Keratinocyte (primary cell): ENCODE results near the gene CERS4. TPM values are rescaled to one million over a fixed set of nuclear protein-coding genes. Genes with fewer than 3 reads are reported as not detected.

Source experiments
- DNase-seq: peaks from one replicate; pipeline ENCODE4 v3.0.0-alpha.2; 2011; ENCODE audit warnings: low read depth, missing footprints, low spot score
- FAIRE-seq: peaks from 2 replicates; lab custom pipeline; 2011; peaks lifted over from hg19 to GRCh38; lab: Jason Lieb, UNC
- H2AFZ ChIP-seq: 2 replicates; pipeline ENCODE4 v1.6.0; 2012; ENCODE audit warnings: low read length, control low read depth, inconsistent platforms; ENCODE audit not compliant: control insufficient read depth
- H3K27ac ChIP-seq: 2 replicates; pipeline ENCODE4 v1.5.1; 2011; ENCODE audit warnings: low read length; ENCODE audit not compliant: control insufficient read depth, insufficient read depth
- H3K27me3 ChIP-seq: 3 replicates; pipeline ENCODE4 v1.6.0; 2011; ENCODE audit warnings: low read length; ENCODE audit not compliant: control insufficient read depth, insufficient read depth; ENCODE audit errors: extremely low read depth
- H3K36me3 ChIP-seq, 2 experiments: 2 replicates in 1 of 2; 3 replicates in 1 of 2; pipeline ENCODE4 v1.5.1; 2011; ENCODE audit warnings: low read length in 2 of 2, mild to moderate bottlenecking in 1 of 2; ENCODE audit not compliant: control insufficient read depth in 2 of 2, insufficient read depth in 2 of 2; ENCODE audit errors: extremely low read depth in 1 of 2
- H3K4me1 ChIP-seq: 3 replicates; pipeline ENCODE4 v1.5.1; 2011; ENCODE audit warnings: low read length; ENCODE audit not compliant: control insufficient read depth, insufficient read depth; ENCODE audit errors: extremely low read depth
- H3K4me2 ChIP-seq: 3 replicates; pipeline ENCODE4 v1.6.0; 2011; ENCODE audit warnings: low read depth, low read length; ENCODE audit not compliant: control insufficient read depth, insufficient read depth; ENCODE audit errors: extremely low read depth
- H3K4me3 ChIP-seq, 3 experiments: fragments of 200-600 bp in 1 of 3; sonication (generic) in 1 of 3; 2 replicates in 2 of 3; 3 replicates in 1 of 3; pipeline ENCODE4 v1.5.1; 2011 to 2016; ENCODE audit warnings: low read length in 3 of 3, mild to moderate bottlenecking in 3 of 3, control low read depth in 2 of 3, inconsistent platforms in 1 of 3, low read depth in 1 of 3, mixed read lengths in 1 of 3, mixed run types in 1 of 3, moderate library complexity in 1 of 3; ENCODE audit not compliant: control insufficient read depth in 2 of 3, insufficient read depth in 2 of 3; ENCODE audit errors: extremely low read depth in 1 of 3
- H3K79me2 ChIP-seq: 2 replicates; pipeline ENCODE4 v1.6.0; 2012; ENCODE audit warnings: low read length; ENCODE audit not compliant: control insufficient read depth, insufficient read depth
- H3K9ac ChIP-seq: 3 replicates; pipeline ENCODE4 v1.6.0; 2011; ENCODE audit warnings: low read length; ENCODE audit not compliant: control insufficient read depth, insufficient read depth; ENCODE audit errors: extremely low read depth
- H3K9me1 ChIP-seq: 3 replicates; pipeline ENCODE4 v1.6.0; 2011; ENCODE audit warnings: low read length; ENCODE audit not compliant: control insufficient read depth, insufficient read depth; ENCODE audit errors: extremely low read depth
- H3K9me3 ChIP-seq: 2 replicates; pipeline ENCODE4 v1.5.1; 2012; ENCODE audit warnings: low read depth, low read length; ENCODE audit not compliant: control insufficient read depth
- H4K20me1 ChIP-seq: 3 replicates; pipeline ENCODE4 v1.6.0; 2011; ENCODE audit warnings: low read length; ENCODE audit not compliant: control insufficient read depth, insufficient read depth; ENCODE audit errors: extremely low read depth
- CTCF ChIP-seq, 3 experiments: IDR thresholded peaks in 1 of 3; conservative IDR thresholded peaks in 1 of 3; optimal IDR thresholded peaks in 1 of 3; 2 replicates in 2 of 3; 3 replicates in 1 of 3; pipeline versions ENCODE3 to v1.5.1; 2011; ENCODE audit warnings: low read length in 3 of 3, mild to moderate bottlenecking in 3 of 3, moderate library complexity in 2 of 3, control low read depth in 1 of 3, inconsistent platforms in 1 of 3; ENCODE audit not compliant: insufficient read depth in 2 of 3; ENCODE audit errors: extremely low read depth in 1 of 3
- EZH2 ChIP-seq: IDR thresholded peaks from one replicate; pipeline ENCODE4 v1.6.1; 2012; ENCODE audit warnings: inconsistent platforms, mild to moderate bottlenecking, low read length, moderate library complexity
- dilution Hi-C: fragments of 300-500 bp; cut with MboI; formaldehyde crosslinking; loops from one replicate; pipeline ENCODE4 v1.7.0; 2020; ENCODE audit warnings: low sequenced_read_pairs; ENCODE audit not compliant: extremely low pct_ligation_motif_present
- polyA plus RNA-seq, 5 experiments: library from polyadenylated mRNA; depleted of rRNA in 3 of 5; stranded (reverse) in 3 of 5; stranded (forward) in 1 of 5; unstranded in 1 of 5; fragments of >200 nt; gene quantifications; 1 replicate in 1 of 5; 2 replicates in 3 of 5; 3 replicates in 1 of 5; pipeline versions ENCODE4 v1.2.1 to v1.2.3, GENCODE V29; 2011 to 2012; ENCODE audit warnings: missing spikeins in 2 of 5, low read depth in 1 of 5, low replicate concordance in 1 of 5

Gene CERS4
- polyA plus RNA-seq, 1 donor (not counting 4 experiments of a cell fraction or from before 2014, with no cell fraction given): 19.8 TPM

- FAIRE-seq: no peak
- TF ChIP-seq CTCF (optimal IDR thresholded peaks at IDR 0.05 in 1 of 3, IDR thresholded peaks at IDR 0.05 in 1 of 3, conservative IDR thresholded peaks at IDR 0.05 in 1 of 3; ENCODE audit: extremely low read depth in 1 of 3, insufficient read depth in 2 of 3, low read length in 3 of 3): no peak
- no peak for TF ChIP-seq EZH2
These were observed 44.5 kb downstream of the CERS4 start for GRCh38 chr19:8253678-8254077.

GRCh38 chr19:8254286-8255001 lies 45.3 kb downstream of the CERS4 start:
- no peaks in the 10 kb centered on the region for H3K27me3 ChIP-seq
- no peak overlapping the region for H2AFZ ChIP-seq
- no peaks in the 10 kb centered on the region for H4K20me1 ChIP-seq
- no peak for DNase-seq
- no peak overlapping the region for H3K9ac ChIP-seq
- no peak overlapping the region for H3K4me3 ChIP-seq
- no peaks in the 10 kb centered on the region for H3K79me2 ChIP-seq
- H3K36me3 ChIP-seq: peaks cover 0 to 4% of the 10 kb centered on the region in 2 experiments
- dilution Hi-C loops: no loop called here
- no peaks in the 10 kb centered on the region for H3K9me1 ChIP-seq
- H3K4me2 ChIP-seq: no peak overlapping the region
- no peaks in the 10 kb centered on the region for H3K4me1 ChIP-seq
- no peak for FAIRE-seq
- no peaks in the 10 kb centered on the region for H3K9me3 ChIP-seq
- H3K27ac ChIP-seq: no peak overlapping the region
- no peak for TF ChIP-seq CTCF (optimal IDR thresholded peaks at IDR 0.05 in 1 of 3, IDR thresholded peaks at IDR 0.05 in 1 of 3, conservative IDR thresholded peaks at IDR 0.05 in 1 of 3; ENCODE audit: extremely low read depth in 1 of 3, insufficient read depth in 2 of 3, low read length in 3 of 3)
- TF ChIP-seq EZH2: no peak

More at GRCh38 chr19:8253678-8254077, 44.5 kb downstream of the CERS4 start:
- H3K9me1 ChIP-seq: no peaks in the 10 kb centered on the region
- no peak for DNase-seq
- no peak overlapping the region for H3K4me3 ChIP-seq
- no peak overlapping the region for H3K27ac ChIP-seq
- H3K4me2 ChIP-seq: no peak overlapping the region
- no peaks in the 10 kb centered on the region for H3K79me2 ChIP-seq
- H4K20me1 ChIP-seq: no peaks in the 10 kb centered on the region
- dilution Hi-C loops: no loop called here
- H3K4me1 ChIP-seq: no peaks in the 10 kb centered on the region
- H3K9ac ChIP-seq: no peak overlapping the region
- H2AFZ ChIP-seq: no peak overlapping the region
- H3K9me3 ChIP-seq: no peaks in the 10 kb centered on the region
- peaks cover 0 to 4% of the 10 kb centered on the region in 2 experiments for H3K36me3 ChIP-seq
- no peaks in the 10 kb centered on the region for H3K27me3 ChIP-seq
